Ishikawa (cell line): ENCODE measurements around the gene EPM2A.

Source experiments
- CREB1 ChIP-seq: IDR thresholded peaks from 2 replicates; pipeline ENCODE4 v1.6.1; 2012; ENCODE audit warnings: low read depth
- EP300 ChIP-seq: IDR thresholded peaks from 2 replicates; pipeline ENCODE4 v1.6.1; 2012; ENCODE audit warnings: borderline replicate concordance
- NFIC ChIP-seq: IDR thresholded peaks from 2 replicates; pipeline ENCODE4 v1.6.1; 2012
- RAD21 ChIP-seq: IDR thresholded peaks from 2 replicates; pipeline ENCODE4 v1.6.1; 2012; ENCODE audit warnings: low read depth
- TAF1 ChIP-seq: IDR thresholded peaks from 2 replicates; pipeline ENCODE4 v1.6.1; 2012; ENCODE audit warnings: low read depth, mild to moderate bottlenecking
- TCF12 ChIP-seq: IDR thresholded peaks from 2 replicates; pipeline ENCODE4 v1.6.1; 2012; ENCODE audit warnings: low read depth
- USF1 ChIP-seq: IDR thresholded peaks from 2 replicates; pipeline ENCODE4 v1.6.1; 2012
- YY1 ChIP-seq: IDR thresholded peaks from 2 replicates; pipeline ENCODE4 v1.6.1; 2012; ENCODE audit warnings: low read depth
- TF ChIP-seq, protein P1 (sequence below): IDR thresholded peaks from 2 replicates; pipeline ENCODE4 v1.6.1; 2012; ENCODE audit warnings: low read depth, mild to moderate bottlenecking
- TF ChIP-seq, protein P2 (sequence below): IDR thresholded peaks from 2 replicates; pipeline ENCODE4 v1.6.1; 2012

DNA sequence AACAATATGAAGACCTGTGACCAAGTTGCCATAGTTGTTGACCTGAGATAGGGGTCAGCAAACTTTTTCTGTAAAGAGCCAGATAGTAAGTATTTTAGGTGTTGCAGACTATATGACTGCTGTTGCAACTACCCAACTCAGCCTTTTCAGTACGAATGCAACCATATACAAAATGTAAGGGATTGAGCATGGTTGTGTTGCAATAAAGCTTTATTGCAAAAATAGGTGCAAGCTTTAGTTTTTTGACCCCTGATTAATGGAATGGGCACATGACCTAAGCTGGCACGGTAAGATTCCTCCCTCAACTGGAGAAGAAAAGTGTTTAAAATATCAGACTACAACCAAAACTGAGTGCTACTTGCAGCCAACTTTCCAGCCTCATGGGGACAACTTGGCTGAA is 17.3 kb upstream of the EPM2A start:
- TF ChIP-seq TAF1 (no peak), RAD21 (no peak), EP300 (no peak), NFIC (no peak), YY1 (no peak), USF1 (no peak), CREB1 (no peak), TCF12 (no peak)
- TF ChIP-seq, protein P1, sequence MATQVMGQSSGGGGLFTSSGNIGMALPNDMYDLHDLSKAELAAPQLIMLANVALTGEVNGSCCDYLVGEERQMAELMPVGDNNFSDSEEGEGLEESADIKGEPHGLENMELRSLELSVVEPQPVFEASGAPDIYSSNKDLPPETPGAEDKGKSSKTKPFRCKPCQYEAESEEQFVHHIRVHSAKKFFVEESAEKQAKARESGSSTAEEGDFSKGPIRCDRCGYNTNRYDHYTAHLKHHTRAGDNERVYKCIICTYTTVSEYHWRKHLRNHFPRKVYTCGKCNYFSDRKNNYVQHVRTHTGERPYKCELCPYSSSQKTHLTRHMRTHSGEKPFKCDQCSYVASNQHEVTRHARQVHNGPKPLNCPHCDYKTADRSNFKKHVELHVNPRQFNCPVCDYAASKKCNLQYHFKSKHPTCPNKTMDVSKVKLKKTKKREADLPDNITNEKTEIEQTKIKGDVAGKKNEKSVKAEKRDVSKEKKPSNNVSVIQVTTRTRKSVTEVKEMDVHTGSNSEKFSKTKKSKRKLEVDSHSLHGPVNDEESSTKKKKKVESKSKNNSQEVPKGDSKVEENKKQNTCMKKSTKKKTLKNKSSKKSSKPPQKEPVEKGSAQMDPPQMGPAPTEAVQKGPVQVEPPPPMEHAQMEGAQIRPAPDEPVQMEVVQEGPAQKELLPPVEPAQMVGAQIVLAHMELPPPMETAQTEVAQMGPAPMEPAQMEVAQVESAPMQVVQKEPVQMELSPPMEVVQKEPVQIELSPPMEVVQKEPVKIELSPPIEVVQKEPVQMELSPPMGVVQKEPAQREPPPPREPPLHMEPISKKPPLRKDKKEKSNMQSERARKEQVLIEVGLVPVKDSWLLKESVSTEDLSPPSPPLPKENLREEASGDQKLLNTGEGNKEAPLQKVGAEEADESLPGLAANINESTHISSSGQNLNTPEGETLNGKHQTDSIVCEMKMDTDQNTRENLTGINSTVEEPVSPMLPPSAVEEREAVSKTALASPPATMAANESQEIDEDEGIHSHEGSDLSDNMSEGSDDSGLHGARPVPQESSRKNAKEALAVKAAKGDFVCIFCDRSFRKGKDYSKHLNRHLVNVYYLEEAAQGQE = no peak
- TF ChIP-seq, protein P2, sequence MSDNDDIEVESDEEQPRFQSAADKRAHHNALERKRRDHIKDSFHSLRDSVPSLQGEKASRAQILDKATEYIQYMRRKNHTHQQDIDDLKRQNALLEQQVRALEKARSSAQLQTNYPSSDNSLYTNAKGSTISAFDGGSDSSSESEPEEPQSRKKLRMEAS = no peak
